ENCODE data around the gene PDE4A. TPM values are rescaled to one million over a fixed set of nuclear protein-coding genes. Genes with fewer than 3 reads are reported as not detected.

The PDE4A gene
- total RNA-seq = 1.1 and 4.2 TPM in 2 replicates

DNA sequence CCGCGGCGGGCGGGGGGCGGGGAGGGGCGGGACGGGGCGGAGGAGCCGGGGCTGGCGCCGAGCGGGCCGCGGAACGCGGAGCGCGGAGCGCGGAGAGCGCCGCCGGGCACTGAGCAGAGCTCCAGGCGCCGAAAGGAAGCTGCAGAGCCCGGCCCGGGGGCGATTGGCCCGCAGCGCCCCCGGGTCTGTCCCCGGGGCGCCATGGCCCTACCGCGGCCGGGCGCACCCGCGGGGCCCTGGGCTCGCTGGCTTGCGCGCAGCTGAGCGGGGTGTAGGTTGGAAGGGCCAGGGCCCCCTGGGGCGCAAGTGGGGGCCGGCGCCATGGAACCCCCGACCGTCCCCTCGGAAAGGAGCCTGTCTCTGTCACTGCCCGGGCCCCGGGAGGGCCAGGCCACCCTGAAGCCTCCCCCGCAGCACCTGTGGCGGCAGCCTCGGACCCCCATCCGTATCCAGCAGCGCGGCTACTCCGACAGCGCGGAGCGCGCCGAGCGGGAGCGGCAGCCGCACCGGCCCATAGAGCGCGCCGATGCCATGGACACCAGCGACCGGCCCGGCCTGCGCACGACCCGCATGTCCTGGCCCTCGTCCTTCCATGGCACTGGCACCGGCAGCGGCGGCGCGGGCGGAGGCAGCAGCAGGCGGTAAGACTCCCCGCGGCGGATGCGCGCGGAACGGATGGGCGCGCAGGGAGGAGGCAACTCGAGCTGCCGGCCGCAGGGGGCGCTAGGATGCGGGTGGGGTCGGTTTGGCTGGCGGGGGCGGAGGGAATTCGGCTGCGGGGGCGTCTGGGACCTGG is at the start of gene PDE4A:
PDE4A (plus strand) TSS at position 95 of the 796 bp plus-strand sequence; CDS start at position 322, 227 bp downstream.

DNA sequence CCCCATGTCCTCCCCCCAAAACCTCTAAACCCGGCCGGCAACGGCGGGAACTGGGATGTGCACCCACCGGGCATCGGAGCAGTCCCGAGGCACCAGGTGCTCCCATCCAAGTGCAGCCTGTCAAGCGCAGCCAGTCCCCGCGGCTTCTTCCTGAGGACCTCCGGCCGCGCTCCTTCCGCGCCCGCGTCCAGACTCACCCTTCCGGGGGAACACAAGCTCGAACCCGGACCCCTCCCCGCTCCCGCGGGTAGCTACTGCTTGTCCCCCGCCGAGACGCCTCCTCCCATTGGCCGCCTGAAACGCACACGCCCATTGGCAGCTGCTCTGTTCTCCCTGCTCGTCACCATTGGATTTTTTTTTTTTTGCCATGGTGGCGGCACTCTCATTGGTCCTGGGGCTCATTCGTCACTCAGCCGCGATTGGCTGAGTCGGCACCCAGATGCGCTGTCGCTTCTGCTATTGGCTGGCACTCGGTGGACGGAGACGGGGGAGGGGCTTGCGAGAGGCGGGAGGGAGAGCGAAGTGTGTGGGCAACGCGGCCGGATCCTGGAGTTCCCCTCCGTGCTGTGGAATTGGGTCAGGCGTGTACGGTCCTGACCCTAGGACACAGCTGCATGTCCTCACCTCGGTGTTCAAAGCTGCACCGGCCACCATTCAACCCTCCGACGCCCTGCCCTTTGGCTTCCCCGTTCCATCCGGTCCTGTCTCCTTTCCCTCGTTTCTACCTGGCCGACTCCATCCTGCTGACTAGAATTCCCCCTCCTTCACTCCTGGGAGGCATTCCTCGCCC is 39.8 kb upstream of the PDE4A start, which contains the start of gene TYK2:
TYK2 (minus strand) TSS at position 260 of the 790 bp plus-strand sequence. CDS start 2,166 bp downstream, outside the sequence.

GRCh38 chr19:10403137-10404021 is 17.0 kb upstream of the PDE4A start, which contains the start of gene CDC37:
TSS of gene CDC37 (minus strand) at chr19:10403542. CDS start at chr19:10403479, 63 bp downstream.

GRCh38 chr19:10503002-10503789 is 82.9 kb downstream of the PDE4A start, which contains the start of gene KEAP1:
TSS of gene KEAP1 (minus strand) at chr19:10503356. CDS start at chr19:10500033, 3,323 bp downstream.

DNA sequence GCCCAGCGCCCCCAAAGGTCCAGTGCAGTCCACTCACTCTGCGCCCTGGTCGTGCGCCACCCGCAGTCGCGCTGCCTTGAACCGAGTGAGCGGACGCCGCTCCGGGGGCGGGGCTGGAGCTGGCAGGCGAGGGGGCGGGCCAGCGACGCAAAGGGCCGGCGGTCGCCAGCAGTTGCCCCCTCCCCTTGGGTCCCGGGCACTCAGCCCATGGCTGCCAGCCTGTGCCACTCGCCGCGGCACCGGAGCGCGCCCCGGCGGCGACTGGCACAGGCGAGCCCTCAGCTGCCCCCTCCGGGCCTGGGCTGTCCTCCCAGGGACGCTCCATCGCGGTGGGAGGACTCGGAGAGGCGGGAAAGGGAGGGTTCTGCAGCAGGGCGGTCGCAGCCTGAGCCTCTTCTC is 97.0 kb downstream of the PDE4A start, which contains the start of gene S1PR5:
S1PR5 (minus strand) TSS at position 87 of the 399 bp plus-strand sequence. CDS start 2,436 bp downstream, outside the sequence.

Other genes starting within 250 kb of the PDE4A start
- 36.4 and 63.2 TPM in 2 replicates for gene DNMT1, start 225.6 kb upstream of the PDE4A start, total RNA-seq
- gene S1PR2, start 189.2 kb upstream of the PDE4A start, total RNA-seq = 0.65 and 0.69 TPM in 2 replicates
- gene MRPL4, start 168.3 kb upstream of the PDE4A start, total RNA-seq = 20.1 TPM in 2 replicates
- gene ICAM1, start 149.4 kb upstream of the PDE4A start, total RNA-seq = 28.0 and 138 TPM in 2 replicates
- 1.1 and 1.3 TPM in 2 replicates for gene ICAM4, start 133.6 kb upstream of the PDE4A start, total RNA-seq
- gene ICAM5, start 130.6 kb upstream of the PDE4A start, total RNA-seq = 0.16 and 0.25 TPM in 2 replicates
- 0.32 and 0.44 TPM in 2 replicates for gene ZGLP1, start 110.7 kb upstream of the PDE4A start, total RNA-seq
- 13.6 and 21.1 TPM in 2 replicates for gene FDX2, start 104.5 kb upstream of the PDE4A start, total RNA-seq
- gene RAVER1, start 87.0 kb upstream of the PDE4A start, total RNA-seq = 5.8 and 17.7 TPM in 2 replicates
- gene ICAM3, start 80.9 kb upstream of the PDE4A start, total RNA-seq = 10.5 and 20.9 TPM in 2 replicates
- gene TYK2, start 40.0 kb upstream of the PDE4A start, total RNA-seq = 84.3 and 118 TPM in 2 replicates
- 313 and 340 TPM in 2 replicates for gene CDC37, start 17.0 kb upstream of the PDE4A start, total RNA-seq
- 78.8 and 118 TPM in 2 replicates for gene KEAP1, start 82.8 kb downstream of the PDE4A start, total RNA-seq
- gene S1PR5, start 96.9 kb downstream of the PDE4A start, total RNA-seq = 0.13 and 0.16 TPM in 2 replicates
- 6.5 and 8.2 TPM in 2 replicates for gene ATG4D, start 123.4 kb downstream of the PDE4A start, total RNA-seq
- 6.2 and 7.4 TPM in 2 replicates for gene KRI1, start 145.5 kb downstream of the PDE4A start, total RNA-seq
- gene CDKN2D, start 148.4 kb downstream of the PDE4A start, total RNA-seq = 6.2 and 7.1 TPM in 2 replicates
- 0.13 TPM in 1 of 2 replicates, not detected in the other for gene AP1M2, start 166.8 kb downstream of the PDE4A start, total RNA-seq
- gene SLC44A2, start 205.0 kb downstream of the PDE4A start, total RNA-seq = 45.5 and 88.3 TPM in 2 replicates
- gene ILF3, start 233.8 kb downstream of the PDE4A start, total RNA-seq = 74.3 and 149 TPM in 2 replicates